NOMO-1 treated with DMSO at 0.1 percent for 48 hours (cell line): ENCODE data around the gene CSNK1D.

Source experiments
- DNase-seq: peaks from one replicate; lab custom pipeline; 2025; ENCODE audit not compliant: unreplicated experiment; lab: John Stamatoyannopoulos, UW

The CSNK1D gene

DNA sequence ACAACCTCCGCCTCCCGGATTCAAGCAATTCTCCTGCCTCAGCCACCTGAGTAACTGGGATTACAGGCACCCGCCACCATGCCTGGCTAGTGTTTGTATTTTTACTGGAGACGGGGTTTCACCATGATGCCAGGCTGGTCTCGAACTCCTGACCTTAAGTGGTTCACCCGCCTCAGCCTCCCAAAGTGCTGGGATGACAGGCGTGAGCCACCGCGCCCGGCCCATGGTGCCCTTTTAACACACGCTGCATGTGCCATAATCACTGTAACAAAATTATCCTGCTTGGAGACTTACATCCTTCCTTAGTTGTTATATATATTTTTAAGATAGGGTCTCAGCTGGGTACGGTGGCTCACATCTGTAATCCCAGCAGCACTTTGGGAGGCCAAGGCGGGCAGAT is 38.5 kb upstream of the CSNK1D start:
- no peak for DNase-seq

DNA sequence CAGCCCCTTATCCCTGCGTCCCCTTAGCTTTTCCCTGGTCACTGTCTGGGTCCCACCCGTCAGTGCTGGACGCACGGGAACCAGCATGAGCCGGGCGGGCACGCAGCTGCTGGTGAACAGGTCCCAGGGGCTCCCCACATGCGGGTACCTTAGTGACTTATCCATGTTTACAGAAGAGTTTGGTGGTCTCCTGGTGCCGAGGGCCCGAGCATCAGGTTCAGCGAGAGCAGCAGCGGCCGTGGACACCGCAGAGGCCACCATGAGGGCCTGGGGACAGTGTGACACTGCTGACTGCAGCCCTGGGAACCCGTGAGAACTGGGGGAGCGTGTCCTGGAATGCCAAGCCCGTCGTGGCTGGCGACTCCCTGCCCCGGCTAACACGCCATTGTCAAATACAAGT is 37.4 kb upstream of the CSNK1D start:
- DNase-seq: no peak

GRCh38 chr17:82309656-82310570 is 36.4 kb upstream of the CSNK1D start:
- no peak for DNase-seq

- no peak for DNase-seq
Observed at GRCh38 chr17:82305727-82306300, 32.3 kb upstream of the CSNK1D start.

GRCh38 chr17:82304826-82305726 is 31.6 kb upstream of the CSNK1D start:
- DNase-seq: no peak

DNA sequence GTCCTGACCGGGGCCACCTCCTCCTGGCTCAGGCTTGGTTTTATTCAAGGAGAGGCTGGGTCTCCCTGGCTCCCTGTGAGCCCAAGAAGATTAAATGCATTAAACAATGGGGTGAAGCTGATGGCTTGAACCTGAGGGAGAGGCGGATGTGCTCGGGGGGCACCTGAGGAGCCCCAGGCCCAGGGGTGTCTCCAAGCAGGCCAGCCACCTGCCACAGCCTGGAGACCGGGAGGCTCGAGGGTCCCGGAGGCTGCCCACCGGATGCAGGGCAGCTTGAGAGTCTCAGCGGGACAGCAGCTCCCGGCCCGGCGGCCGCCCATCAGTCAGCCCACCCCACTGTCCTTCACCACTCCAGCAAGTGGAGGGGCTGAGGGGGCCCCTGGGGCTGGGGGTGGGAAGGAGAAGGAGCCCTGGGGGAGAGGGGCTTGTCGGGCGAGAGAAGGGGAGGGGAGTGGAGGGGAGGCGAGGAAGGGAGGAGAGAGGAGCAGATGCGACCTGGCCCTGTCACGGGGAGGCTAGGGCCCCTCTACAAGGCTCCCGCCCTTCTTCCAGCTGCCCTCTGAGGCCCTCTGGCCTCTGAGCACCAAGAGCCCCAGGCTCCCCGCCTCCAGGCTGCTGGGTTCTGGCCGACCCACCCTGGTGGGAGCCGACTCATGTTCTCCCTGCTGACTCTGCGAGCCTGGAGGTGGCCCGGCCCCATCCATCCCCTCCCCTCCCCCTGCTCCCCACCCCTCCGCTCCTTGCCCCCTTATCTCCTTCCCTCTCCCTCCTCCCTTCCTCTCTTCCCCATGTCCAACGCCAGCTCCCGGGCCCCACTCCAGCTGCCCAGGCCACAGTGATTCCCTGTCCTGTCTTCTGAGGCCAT is 30.7 kb upstream of the CSNK1D start:
- no peak for DNase-seq

GRCh38 chr17:82302991-82303943 is 29.8 kb upstream of the CSNK1D start:
- DNase-seq: no peak

- DNase-seq: no peak
Observed at GRCh38 chr17:82302568-82302963, 29.1 kb upstream of the CSNK1D start.

DNA sequence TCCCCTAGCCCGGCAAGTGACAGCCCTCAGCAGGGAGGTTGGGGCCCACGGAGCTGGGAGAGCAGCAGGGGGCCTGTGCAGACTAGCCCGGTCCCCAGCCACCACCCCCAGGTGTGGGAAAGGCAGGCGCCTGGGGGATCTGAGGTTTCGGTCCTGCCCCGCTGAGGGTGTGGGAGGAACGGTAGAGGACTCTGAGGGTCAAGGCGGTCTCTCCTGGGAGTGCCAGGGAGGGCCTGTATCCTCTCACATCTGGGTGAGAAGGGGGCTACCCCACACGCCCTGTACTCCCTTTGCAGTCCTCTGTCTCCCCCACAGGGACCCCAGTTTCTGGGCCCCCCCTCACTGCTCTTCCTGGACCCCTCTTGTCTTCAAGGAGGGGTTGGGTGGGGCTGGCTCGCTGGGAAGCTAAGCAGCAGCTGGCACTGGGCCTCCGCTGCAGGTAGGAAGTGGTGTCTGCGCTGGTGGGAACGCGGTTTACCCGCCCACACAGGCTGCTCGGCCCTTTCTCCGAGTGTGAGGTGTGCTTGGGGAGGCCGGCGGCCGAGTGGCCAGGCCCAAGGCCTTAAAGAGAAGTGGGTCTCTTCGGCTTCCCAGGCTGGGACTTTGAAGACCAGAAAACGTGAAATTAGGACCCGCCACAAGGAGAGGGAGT is 28.5 kb upstream of the CSNK1D start:
- no peak for DNase-seq

DNA sequence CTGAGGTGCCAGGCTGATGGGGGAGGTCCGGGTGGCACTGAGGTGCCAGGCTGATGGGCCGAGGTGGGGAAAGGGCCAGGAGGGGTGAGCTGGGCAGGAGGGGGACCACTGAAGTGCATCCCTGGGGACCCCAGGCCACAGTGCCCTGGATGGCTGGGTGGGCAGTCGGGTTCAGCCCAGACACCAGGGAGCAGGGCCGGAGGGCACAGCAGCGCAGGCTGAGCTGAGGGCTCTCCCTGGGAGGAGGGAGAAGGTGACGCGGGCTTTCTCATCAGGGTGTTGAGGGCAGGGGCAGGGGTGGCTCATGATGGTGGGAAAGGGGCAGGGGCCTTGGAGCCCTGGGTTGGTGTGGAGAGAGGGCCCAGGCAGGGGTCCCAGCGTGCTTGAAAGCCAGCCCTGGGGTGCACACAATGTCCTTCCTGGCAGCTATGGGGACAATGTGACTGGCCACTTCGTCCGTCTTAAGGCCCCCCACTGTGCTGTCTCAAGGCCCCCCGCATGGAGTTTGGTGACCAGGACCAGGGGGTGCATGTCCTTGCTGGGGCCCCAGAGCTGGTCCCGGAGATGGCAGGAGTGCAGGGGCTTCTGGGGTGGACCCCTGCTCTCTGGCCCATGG is 27.9 kb upstream of the CSNK1D start:
- DNase-seq: no peak

GRCh38 chr17:82300707-82301270 is 27.3 kb upstream of the CSNK1D start:
- peak; percentile 13 for DNase-seq

DNA sequence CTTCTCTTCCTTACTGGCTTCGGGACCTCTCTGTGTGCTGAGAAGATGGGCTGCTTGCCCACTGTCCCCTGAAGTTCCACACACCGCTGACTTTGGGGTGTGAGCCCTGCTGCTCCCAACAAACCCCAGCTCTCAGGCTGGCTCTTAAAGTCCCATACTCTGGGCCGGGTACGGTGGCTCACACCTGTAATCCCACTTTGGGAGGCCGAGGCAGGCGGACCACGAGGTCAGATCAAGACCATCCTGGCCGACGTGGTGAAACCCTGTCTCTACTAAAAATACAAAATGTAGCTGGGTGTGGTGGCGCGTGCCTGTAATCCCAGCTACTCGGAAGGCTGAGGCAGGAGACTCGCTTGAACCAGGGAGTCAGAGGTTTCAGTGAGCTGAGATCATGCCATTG is 26.7 kb upstream of the CSNK1D start:
- no peak for DNase-seq

- no peak for DNase-seq
Observed at GRCh38 chr17:82299452-82299851, 26.0 kb upstream of the CSNK1D start.

DNA sequence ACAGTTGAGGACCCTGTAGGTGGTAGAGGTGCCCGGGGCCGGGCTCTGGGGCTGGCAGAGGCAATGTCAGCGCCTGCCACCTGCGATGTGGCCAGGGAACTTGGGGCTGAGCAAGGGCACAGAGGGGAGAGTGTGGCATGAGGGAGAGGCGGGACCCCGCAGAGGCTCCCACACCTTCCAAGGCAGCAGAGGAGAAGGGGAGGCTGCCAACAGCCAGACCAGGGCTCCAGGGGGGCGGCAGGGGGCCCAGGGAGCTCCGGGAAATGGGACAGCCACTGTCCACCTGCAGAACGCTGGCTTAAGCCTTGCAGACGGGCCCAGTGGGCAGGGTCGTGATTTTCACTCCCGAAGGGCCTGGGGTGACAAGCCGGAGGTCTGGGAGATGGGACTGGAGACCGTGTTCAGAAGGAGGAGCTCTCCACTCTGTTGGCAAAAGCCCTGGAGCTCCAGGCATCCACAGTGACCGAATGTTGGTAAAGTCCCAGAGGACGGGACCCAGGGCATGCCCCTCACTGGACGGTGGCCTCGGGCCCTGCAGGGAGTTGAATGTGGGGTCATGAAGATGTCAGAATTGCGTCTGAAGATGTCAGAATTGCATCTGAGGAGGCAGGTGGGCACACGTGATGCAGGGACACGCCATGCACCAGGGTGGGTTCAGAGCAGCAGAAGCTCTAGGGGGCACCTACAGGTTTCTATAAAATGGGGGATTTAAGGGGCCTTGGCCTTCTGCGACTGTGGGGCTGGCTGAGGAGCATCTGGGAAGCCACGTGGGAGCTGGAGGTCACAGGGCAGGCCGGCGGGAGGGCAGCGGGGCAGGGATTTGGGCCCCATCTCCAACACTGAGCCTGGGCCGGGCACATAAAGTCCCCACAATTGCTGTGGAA is 25.3 kb upstream of the CSNK1D start:
- no peak for DNase-seq

GRCh38 chr17:82297714-82298537 is 24.4 kb upstream of the CSNK1D start:
- DNase-seq: peak; percentile 76

DNA sequence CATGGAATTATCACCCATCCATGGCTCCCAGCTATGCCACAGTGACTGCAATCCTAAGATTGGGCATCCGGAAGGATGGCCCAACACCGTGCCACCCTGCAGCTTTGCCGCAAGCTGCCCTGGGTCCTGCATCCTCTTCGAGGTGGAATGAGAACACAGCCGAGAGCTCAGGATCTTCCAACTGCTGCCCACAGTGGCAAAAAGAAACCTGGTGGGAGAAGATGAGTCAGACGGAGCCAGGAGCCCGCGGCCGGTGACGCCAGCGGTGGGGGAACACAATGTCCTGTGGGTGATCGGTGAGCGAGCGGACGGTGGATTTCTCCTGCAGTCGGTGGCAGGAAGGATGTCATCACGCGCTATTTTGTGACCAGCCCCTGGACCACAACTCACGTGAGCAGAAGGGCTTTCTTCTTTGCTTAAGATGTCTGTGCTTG is 23.8 kb upstream of the CSNK1D start:
- DNase-seq: peak; percentile 66
